ENCODE results near the gene PELI2.

PELI2 gene

DNA sequence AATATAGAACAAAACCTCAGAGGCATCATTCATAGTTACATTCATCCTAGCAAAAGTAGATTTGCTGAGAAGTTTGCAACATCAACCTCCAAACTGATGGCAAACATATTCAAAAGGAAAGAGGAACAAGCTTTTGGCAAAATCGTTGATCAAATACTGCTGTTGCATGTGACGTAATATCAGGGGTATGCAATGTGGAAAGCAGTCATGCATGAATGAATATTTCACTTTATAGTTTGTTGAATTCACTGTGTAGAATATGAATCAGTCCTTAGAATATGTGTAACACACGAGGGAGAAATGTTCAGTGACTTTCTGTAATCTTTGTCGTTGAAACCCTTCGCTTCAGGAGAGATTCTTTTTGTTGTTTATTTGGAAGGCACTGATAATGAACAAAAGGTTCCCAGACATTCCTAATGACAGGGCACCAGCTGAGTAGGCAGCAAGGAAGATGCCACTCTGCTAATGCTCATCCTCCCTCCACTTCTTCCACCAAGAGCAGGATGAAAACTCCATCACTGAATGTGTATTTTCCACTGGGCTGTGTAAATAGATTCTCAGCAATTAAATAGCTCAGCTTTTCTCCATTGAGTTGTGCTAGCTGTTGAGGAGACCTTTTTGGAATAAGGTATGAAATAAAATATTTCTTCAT, 126.1 kb downstream of the PELI2 start:
- Histone ChIP-seq H3K36me3 (no peaks in the 10 kb centered on the region), H3K27ac (peak overlapping the region; percentile 53)
- TF ChIP-seq, protein P1, sequence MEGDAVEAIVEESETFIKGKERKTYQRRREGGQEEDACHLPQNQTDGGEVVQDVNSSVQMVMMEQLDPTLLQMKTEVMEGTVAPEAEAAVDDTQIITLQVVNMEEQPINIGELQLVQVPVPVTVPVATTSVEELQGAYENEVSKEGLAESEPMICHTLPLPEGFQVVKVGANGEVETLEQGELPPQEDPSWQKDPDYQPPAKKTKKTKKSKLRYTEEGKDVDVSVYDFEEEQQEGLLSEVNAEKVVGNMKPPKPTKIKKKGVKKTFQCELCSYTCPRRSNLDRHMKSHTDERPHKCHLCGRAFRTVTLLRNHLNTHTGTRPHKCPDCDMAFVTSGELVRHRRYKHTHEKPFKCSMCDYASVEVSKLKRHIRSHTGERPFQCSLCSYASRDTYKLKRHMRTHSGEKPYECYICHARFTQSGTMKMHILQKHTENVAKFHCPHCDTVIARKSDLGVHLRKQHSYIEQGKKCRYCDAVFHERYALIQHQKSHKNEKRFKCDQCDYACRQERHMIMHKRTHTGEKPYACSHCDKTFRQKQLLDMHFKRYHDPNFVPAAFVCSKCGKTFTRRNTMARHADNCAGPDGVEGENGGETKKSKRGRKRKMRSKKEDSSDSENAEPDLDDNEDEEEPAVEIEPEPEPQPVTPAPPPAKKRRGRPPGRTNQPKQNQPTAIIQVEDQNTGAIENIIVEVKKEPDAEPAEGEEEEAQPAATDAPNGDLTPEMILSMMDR (IDR thresholded peaks at IDR 0.05) = no peak

GRCh38 chr14:56247495-56248200, 129.4 kb downstream of the PELI2 start:
- H3K4me1 ChIP-seq (ENCODE audit: control insufficient read depth in 1 of 2, insufficient read depth in 1 of 2, low read depth in 1 of 2, low read length in 1 of 2) = peaks cover 9 to 19% of the 10 kb centered on the region in 2 experiments
- TF ChIP-seq, protein P1 (IDR thresholded peaks at IDR 0.05) = no peak
- H3K27me3 ChIP-seq = no peaks in the 10 kb centered on the region
- no peak overlapping the region for H3K4me3 ChIP-seq (ENCODE audit: low read depth in 1 of 2, low read length in 1 of 2)
- no peaks in the 10 kb centered on the region for H3K9me3 ChIP-seq
- peaks cover 9% of the 10 kb centered on the region for H3K36me3 ChIP-seq
- no peak overlapping the region for H3K27ac ChIP-seq

More for the DNA sequence above, 126.1 kb downstream of the PELI2 start:
- H3K4me3 ChIP-seq (ENCODE audit: low read depth in 1 of 2, low read length in 1 of 2) = no peak overlapping the region
- no peaks in the 10 kb centered on the region for H3K27me3 ChIP-seq
- no peaks in the 10 kb centered on the region for H3K9me3 ChIP-seq
- H3K4me1 ChIP-seq (ENCODE audit: control insufficient read depth in 1 of 2, insufficient read depth in 1 of 2, low read depth in 1 of 2, low read length in 1 of 2) = peaks cover 9 to 19% of the 10 kb centered on the region in 2 experiments

GRCh38 chr14:56248442-56248841, 130.2 kb downstream of the PELI2 start:
- H3K27ac ChIP-seq = no peak overlapping the region
- H3K4me1 ChIP-seq (ENCODE audit: control insufficient read depth in 1 of 2, insufficient read depth in 1 of 2, low read depth in 1 of 2, low read length in 1 of 2) = peaks cover 9 to 19% of the 10 kb centered on the region in 2 experiments
- no peak overlapping the region for H3K4me3 ChIP-seq (ENCODE audit: low read depth in 1 of 2, low read length in 1 of 2)
- TF ChIP-seq, protein P1 (IDR thresholded peaks at IDR 0.05) = no peak
- no peaks in the 10 kb centered on the region for H3K9me3 ChIP-seq
- peaks cover 9% of the 10 kb centered on the region for H3K36me3 ChIP-seq
- no peaks in the 10 kb centered on the region for H3K27me3 ChIP-seq

DNA sequence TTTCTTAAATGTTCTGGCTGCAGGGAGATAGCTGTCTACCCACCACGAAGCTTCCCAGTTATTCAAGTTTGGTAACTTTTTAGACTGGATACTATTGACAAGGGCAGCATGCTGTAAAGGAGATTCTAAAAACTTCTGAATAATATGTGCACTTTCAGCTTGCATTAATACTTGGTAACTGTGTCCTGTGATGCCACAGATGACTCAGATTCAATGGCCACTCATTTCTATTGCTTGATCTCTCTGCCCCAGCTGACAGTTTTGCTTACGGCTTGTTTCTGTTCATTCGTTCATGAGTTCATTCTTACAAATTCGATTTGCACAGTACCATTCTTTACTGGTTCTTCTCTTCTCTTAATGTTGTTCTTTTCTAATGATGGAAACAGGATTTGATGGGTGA, 142.8 kb downstream of the PELI2 start:
- H3K4me1 ChIP-seq (ENCODE audit: control insufficient read depth in 1 of 2, insufficient read depth in 1 of 2, low read depth in 1 of 2, low read length in 1 of 2) = peaks cover 5 to 15% of the 10 kb centered on the region in 2 experiments

GRCh38 chr14:56262530-56262929, 144.3 kb downstream of the PELI2 start:
- no peaks in the 10 kb centered on the region for H3K36me3 ChIP-seq
- H3K27ac ChIP-seq = no peak overlapping the region
- TF ChIP-seq, protein P1 (IDR thresholded peaks at IDR 0.05) = no peak
- H3K27me3 ChIP-seq = no peaks in the 10 kb centered on the region
- no peak overlapping the region for H3K4me3 ChIP-seq (ENCODE audit: low read depth in 1 of 2, low read length in 1 of 2)
- no peaks in the 10 kb centered on the region for H3K9me3 ChIP-seq
- H3K4me1 ChIP-seq (ENCODE audit: control insufficient read depth in 1 of 2, insufficient read depth in 1 of 2, low read depth in 1 of 2, low read length in 1 of 2) = peaks cover 5 to 15% of the 10 kb centered on the region in 2 experiments

More for the DNA sequence above, 142.8 kb downstream of the PELI2 start:
- H3K27me3 ChIP-seq = no peaks in the 10 kb centered on the region
- H3K4me3 ChIP-seq (ENCODE audit: low read depth in 1 of 2, low read length in 1 of 2) = no peak overlapping the region
- H3K9me3 ChIP-seq = no peaks in the 10 kb centered on the region
- H3K36me3 ChIP-seq = no peaks in the 10 kb centered on the region
- H3K27ac ChIP-seq = no peak overlapping the region
- TF ChIP-seq, protein P1 (IDR thresholded peaks at IDR 0.05) = no peak
